NCI-H774 (cell line): ENCODE measurements around the gene LHX5.
"Not testable (repeated sequence)": the region's sequence is repeated elsewhere in the genome, so short reads cannot be mapped to it uniquely, and the experiment has no call there.

Source experiments
- DNase-seq: peaks from one replicate; lab custom pipeline; 2025; lab: John Stamatoyannopoulos, UW

LHX5 gene

DNA sequence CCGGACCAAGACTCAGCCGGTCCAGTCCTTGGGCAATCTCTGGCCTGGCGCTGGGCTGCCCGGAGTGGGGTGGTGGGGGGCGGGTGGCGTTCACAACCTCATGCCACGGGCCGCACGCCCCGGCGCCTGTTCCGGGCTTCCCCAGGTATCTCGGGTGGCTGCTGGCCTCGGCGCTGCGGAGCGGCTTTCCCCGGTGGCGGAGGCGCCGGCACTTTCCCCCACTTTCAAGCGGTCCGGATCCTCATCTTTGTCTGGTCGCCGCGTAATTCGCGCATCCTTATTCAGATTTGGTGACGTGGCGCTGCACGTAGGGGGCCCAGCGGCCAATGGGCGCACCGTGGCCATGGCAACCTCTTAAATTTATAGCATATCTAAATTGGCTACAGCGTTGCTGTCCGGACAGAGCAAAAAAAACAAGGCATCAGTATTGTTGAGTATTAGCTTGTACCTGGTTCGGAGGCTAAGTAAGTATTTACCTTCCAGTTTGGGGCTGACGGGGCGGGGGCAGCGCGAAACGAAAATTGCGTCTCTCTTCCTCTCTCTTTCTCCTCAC lies at the start of gene LHX5:
Gene LHX5, minus strand, starts transcription at position 253 of the 553 bp plus-strand sequence. CDS start 373 bp downstream, outside the sequence.
- no peak for DNase-seq

DNA sequence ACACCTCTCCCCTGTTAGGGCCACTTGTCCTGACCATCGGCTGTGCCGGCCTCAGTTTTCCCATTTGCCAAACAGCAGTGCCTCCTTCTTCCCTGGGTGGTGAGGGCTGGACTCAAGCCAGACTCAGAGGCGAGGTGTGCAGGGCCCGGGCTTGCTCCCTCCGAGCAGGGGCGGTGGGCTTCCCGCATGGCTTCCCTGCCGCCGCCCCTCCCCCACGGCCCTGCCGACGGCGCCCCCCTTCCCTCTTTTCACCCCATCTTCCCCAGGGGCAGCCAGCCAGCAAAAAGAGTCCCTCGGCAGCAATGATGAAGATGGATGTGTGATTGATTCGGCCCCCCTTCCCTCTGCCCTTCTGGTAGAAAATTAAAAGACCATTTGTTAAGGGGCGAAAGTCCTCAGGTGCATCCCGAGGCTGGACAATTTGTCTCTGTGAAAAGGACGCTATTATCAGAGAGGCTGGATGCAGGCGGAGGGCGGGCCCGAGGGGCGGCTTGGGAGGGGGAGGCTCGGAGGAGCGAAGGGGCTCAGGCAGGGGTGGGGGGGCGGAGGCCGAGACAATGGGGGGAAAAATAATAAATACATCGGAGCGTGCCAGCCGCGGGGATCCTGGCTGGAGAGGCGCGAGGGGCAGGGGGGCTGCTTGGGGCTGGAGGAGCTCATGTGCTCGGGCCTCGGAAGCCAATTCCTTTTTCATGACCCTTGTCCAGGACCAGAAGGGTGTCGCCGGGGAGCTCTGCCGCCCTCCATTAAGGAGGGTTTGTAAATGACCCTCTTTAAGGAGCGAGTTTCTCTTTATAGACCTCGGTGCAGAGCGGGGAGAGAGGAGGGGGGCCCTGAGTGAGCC lies 48.0 kb upstream of the LHX5 start:
- DNase-seq = no peak

DNA sequence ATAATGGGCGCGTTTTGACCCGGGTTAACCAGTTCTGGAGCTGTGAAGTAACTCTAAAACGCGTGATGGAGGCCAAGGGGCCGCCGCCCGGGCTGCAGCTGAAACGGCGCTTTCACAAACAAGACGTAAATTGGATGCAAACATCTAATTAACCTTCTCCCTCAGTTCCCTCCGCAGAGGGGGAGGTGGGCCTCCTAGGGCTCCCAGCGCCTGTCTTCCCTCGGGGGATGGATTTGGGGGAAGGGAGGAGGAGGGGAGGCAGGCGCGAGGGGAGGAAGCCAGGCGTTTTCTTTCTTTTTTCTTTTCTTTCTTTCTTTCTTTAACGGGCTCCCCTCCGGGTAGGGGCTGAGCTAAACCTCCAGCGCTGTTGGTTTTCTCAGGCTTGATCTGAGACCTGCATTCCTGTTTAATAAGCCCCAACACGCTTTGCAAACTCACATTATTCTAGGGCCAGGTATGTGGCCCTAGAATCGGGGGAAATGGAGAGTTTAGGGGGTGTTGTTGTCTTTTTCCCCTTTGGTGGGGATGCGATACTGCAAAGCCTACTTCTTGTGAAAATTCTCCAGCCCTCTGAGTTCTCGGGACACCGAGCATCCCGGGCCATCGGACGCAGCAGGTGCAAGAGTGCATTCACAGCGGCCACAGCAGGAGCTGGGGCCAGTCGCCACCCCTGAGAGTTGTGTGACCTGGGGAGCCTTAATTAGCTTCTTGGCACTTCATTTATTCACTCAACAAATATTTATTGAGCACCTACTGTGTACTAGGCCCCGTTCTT lies 43.6 kb upstream of the LHX5 start:
- DNase-seq = no peak

DNA sequence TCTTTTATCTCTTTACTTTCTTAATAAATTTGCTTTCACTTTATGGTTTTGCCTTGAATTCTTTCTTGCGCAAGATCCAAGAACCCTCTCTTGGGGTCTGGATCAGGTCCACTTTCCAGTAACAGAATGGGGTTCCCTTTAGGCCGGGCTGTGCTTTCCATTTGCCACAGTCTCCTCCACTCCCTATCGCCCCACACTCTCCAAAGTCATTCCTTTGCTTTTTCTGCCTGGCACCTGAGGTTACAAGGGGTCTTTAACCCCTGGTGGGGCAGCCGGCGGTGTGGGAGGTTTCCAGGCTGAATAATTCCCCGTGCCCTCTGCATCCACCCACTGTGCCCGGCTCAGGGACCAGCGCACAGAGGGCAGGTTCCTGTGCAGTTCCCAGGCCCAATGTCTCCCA lies 42.9 kb upstream of the LHX5 start:
- no peak for DNase-seq

- DNase-seq = no peak
Observed at GRCh38 chr12:113512568-113512967, 40.9 kb upstream of the LHX5 start.

DNA sequence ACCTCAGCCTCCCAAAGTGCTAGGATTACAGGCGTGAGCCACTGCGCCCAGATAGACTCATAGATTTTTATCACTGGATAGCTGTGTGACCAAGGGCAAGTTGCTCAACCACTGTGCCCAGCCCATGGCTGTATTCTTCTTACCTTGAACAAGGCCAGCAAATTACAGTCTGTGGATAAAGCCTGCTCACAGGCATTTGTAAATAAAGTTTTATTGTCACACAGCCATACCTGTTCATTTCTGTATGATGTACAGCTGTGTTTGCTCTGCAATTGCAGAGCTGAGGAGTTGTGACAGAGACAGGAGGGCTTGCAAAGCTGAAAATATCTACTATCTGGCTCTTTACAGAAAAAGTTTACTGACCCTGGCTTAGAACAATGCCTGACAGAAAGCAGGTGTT lies 35.2 kb upstream of the LHX5 start:
- DNase-seq = peak; percentile 80

- no peak for DNase-seq
Observed at GRCh38 chr12:113505941-113506340, 34.3 kb upstream of the LHX5 start.

DNA sequence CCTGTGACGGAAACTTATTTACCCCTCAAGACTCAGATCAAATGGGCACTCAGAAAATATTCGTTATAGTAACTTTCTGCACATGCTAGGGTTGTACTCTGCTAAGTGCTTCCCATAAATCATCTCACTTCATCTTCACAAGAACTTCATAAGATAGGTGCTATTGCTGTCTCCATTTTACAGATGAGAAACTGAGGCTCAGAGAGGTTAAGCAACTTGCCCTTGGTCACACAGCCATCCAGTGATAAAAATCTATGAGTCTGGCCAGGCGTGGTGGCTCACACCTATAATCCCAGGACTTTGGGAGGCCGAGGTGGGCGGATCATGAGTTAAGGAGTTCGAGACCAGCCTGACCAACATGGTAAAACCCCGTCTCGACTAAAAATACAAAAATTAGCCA lies 33.2 kb upstream of the LHX5 start:
- no peak for DNase-seq

- DNase-seq = peak; percentile 71
Observed at GRCh38 chr12:113500782-113501311, 29.2 kb upstream of the LHX5 start.

DNA sequence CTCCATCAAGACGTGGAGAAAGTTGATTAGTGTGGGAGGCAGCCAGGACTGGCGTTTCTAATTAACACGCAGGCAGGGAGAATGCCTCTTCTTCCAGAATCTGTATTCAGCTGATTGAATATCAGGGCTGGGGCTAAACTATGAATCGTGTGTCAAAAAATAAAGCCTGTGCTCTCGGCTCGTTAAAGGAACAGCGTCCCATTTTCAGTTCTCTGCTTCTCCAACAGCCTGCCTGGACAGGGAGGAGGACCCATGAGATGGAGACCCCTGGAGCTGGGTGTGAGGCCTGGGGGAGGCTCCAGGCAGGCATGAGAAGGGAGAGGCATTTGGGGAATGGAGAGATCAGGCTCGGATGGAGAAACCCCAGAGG lies 28.6 kb upstream of the LHX5 start:
- DNase-seq = no peak

GRCh38 chr12:113498490-113498889 lies 26.8 kb upstream of the LHX5 start:
- no peak for DNase-seq

DNA sequence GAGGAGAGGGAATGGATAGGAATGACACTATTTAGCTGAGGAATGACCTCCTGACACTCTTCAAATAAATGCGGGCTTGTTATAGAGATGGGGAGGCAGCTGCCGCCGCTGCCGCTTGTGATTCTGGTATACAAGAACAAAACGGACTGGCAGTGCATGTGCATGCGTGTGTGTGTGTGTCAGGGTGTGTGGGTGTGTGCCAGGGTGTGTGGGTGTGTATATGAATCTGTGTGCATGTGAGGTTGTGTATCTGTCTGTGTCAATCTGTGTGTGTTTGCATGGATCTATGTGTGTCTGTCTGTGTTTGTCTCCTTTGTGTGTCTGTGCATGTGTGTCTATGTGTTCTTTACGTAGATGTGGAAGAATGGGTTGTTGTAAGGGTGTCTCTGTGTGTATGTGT lies 26.0 kb upstream of the LHX5 start:
- no peak for DNase-seq

GRCh38 chr12:113495941-113496340 lies 24.3 kb upstream of the LHX5 start:
- not testable (repeated sequence) for DNase-seq

DNA sequence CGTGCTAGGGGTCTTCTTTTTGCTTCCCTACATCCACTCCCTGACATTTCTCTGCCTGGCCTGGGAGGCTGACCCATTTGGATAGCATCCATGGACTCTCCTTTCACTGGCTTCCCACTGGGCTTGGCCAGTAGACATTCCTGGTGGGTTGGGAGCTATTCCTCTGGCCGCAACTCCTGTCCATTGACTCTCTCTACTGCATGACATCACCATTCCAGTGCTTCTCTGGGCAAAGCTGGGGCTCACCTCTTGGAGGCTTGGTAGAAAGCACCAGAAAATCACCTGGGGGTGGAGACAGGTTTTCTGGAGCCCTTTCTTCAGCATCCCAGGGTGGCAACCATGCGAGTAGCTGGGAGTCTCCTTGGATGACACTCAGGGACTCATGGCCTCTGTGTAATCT lies 16.7 kb upstream of the LHX5 start:
- no peak for DNase-seq

- DNase-seq = no peak
Observed at GRCh38 chr12:113486722-113487121, 15.1 kb upstream of the LHX5 start.

GRCh38 chr12:113485330-113485729 lies 13.7 kb upstream of the LHX5 start:
- DNase-seq = no peak

DNA sequence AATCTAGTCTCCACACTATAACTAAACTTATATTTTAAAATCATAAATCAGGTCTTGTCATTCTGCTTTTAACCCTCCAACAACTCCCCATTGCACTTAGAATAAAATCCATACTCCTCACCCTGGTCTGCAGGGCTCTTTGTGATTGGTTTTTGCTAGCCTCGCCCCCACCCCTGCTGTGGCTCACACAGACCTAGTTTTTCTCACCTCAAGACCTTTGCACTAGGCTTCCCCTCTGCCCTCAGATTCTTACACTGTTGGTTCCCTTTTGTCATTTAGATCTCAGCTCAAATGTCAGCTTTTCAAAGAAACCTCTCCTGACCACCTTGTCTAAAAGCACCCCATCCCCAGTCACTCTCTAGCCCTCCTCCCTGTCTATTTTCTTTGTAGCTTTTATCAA lies 10.7 kb upstream of the LHX5 start:
- DNase-seq = no peak

DNA sequence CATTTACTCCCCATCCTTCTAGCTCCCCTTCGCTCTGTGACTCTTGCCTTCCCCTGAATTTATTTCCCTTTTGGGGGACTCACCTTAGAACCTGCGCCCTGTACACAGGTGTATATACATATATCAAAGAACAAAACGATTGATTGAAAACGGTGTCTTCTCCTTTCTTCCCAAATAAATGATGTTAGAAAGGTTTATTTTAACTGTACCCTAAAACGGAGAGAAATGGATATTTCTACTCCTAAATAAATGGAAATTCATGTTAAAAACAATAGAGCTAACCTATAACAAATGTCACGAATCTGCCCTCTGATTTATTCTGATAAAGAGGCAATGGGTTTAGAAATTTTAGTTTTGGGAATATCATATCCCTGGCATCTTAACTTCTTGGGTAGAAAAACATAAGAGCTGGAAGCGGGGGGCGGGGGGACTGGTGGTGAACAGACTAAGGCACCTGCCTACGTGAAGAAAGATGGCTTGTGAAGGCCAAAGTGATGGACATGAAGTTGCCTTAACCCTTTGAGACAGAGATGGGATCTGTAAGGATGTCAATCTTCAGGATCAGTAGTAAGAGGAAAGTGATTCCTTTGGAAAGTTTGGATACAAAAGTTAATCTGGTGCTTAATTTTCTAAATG lies 8.8 kb upstream of the LHX5 start:
- DNase-seq = no peak

DNA sequence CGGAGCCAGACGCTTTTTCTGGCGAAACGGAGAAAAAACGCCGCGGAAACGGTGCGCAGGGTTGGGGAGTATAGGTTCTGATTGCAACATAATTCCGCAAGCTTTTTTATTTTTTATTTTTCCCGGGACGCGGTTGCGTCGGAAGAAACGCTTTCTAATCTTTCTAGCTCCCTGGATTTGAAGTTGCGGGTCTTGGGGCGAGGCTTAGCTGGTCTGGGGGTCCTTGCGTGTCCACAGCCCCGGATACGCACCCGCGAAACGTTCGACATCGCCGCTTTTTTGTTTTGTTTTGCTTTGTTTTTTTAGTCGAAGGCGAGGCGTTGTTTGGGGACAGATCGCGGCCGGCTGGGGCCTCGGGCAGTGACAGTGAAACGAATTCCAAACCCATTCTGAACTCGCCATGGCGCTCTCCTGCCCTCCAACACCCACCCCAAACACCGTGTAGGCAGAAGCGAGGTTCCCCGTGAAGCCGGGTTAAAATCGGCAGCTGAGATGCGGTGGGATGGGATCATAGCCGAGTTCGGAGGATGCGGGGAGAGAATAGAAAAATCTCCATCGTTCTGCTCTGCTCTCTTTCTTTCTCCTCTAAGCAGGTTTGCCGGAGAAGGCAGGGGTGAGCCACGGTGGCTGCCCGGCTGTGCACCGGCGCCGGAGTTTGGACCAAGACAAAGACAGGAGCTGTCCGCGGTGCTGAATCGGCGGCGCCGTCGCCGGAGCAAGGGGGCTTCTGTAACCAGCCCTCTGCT lies 8.1 kb upstream of the LHX5 start:
- no peak for DNase-seq

GRCh38 chr12:113479216-113479589 lies 7.5 kb upstream of the LHX5 start:
- DNase-seq = no peak

GRCh38 chr12:113478351-113479011 lies 6.8 kb upstream of the LHX5 start:
- DNase-seq = no peak
